ENCODE measurements around the gene FGF21. TPM values are rescaled to one million over a fixed set of nuclear protein-coding genes. Genes with fewer than 3 reads are reported as not detected.

FGF21 gene
- total RNA-seq, 4 donors from 2014 or later = not detected

DNA sequence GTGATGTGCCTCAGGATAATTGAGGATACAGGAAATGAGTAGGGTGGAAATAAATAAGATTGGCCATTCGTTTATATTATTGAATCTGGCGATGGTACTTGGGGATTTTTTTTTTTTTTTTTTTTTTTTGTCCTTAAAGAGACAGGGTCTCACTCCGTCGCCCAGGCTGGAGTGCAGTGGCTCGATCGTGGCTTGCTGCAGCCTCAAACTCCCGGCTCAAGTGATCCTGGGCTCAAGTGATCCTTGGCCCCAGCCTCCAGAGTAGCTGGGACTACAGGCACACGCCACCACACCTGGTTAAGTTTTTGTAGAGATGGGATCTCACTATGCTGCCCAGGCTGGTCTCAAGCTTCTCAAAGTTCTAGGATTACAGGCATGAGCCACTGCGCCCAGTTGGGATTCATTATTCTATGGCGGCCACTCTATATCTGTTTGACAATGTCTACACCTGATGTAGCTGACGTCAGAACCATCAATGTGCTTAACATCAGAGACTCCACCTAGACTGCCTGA lies 33.1 kb upstream of the FGF21 start:
- peaks cover 0 to 60% (median 23%) of the 10 kb centered on the region in 3 donors for H3K4me1 ChIP-seq
- H3K4me3 ChIP-seq = no peak overlapping the region
- intact Hi-C loops (cut with DNase I) = no loop called here
- H3K27me3 ChIP-seq = no peaks in the 10 kb centered on the region
- no peak for TF ChIP-seq CTCF (IDR thresholded peaks at IDR 0.05)
- no peak for TF ChIP-seq POLR2A (IDR thresholded peaks at IDR 0.05)
- no peak overlapping the region for H3K27ac ChIP-seq
- 75 to 83% methylated on average over 9 to 11 of the region's 11 CpGs for WGBS, 2 donors
- H3K9me3 ChIP-seq = no peaks in the 10 kb centered on the region
- peaks cover 0 to 6% (median 0%) of the 10 kb centered on the region in 3 donors for H3K36me3 ChIP-seq
- no peak for DNase-seq

- H3K27ac ChIP-seq = peak overlapping the region; percentile 29 to 82 (median 74)
- no peak for TF ChIP-seq CTCF (IDR thresholded peaks at IDR 0.05)
- H3K4me3 ChIP-seq = no peak overlapping the region
- DNase-seq = no peak
- WGBS, 2 donors = 30 to 51% methylated on average over 7 to 10 of the region's 11 CpGs
- no peaks in the 10 kb centered on the region for H3K9me3 ChIP-seq
- H3K4me1 ChIP-seq = peaks cover 6 to 45% (median 15%) of the 10 kb centered on the region in 3 donors
- H3K27me3 ChIP-seq = no peaks in the 10 kb centered on the region
- H3K36me3 ChIP-seq = peaks cover 0 to 6% (median 0%) of the 10 kb centered on the region in 3 donors
- intact Hi-C loops (cut with DNase I) = no loop called here
These were observed 30.2 kb upstream of the FGF21 start for GRCh38 chr19:48724796-48725753.

GRCh38 chr19:48726556-48726955 lies 28.8 kb upstream of the FGF21 start:
- DNase-seq = no peak
- Histone ChIP-seq H3K4me1 (peaks cover 6 to 34% (median 8%) of the 10 kb centered on the region in 3 donors), H3K4me3 (no peak overlapping the region), H3K27me3 (no peaks in the 10 kb centered on the region), H3K27ac (peak overlapping the region in 3 of 4 donors; percentile 1 to 78 (median 75)), H3K36me3 (peaks cover 0 to 6% (median 0%) of the 10 kb centered on the region in 3 donors), H3K9me3 (no peaks in the 10 kb centered on the region)
- intact Hi-C loops (cut with DNase I) = no loop called here
- TF ChIP-seq CTCF (IDR thresholded peaks at IDR 0.05) (no peak), POLR2A (IDR thresholded peaks at IDR 0.05) (no peak)
- 70 to 79% methylated on average over 2 of the region's 2 CpGs for WGBS, 2 donors

DNA sequence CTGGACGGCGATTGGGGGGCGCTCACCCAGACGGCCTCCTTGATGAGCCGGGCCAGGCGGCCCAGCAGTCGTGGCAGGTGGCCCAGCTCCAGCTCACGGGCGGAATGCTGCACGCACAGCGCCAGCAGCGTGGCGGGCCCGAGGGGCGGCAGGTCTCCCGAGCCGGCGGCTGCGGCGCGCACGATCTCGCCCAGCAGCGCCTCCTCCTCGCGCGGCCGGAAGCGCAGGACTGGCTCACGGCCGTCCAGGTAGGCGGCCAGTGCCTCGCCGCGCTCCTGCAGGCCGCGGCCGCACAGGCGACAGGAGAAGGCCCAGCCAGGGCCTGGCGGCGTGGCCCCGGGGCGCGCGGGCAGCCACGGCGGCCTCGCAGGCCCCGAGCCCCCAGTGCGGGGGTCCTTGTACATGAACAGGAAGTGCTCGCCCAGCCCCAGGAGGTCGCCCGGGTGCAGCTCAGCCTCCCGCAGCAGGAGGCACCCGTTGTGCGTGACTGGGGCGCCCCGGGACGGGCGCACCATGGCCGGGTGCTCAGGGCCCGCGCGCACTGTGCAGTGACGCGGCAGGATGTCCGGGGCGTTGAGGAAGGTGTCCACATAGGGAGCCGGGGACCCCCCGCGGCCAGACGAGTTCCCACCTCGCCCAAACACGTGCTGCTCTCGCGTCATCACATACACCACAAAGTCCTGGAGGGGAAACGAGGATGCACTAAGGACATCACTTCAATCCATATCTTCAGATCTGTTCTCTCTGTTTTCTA lies 26.2 kb upstream of the FGF21 start:
- 29 to 63% methylated on average over 9 to 34 of the region's 77 CpGs for WGBS, 2 donors
- Histone ChIP-seq H3K4me3 (peak overlapping the region in 3 of 4 donors; percentile 25 to 36 (median 27)), H3K27me3 (no peaks in the 10 kb centered on the region), H3K27ac (peak overlapping the region in 2 of 4 donors; percentile 54 to 72), H3K4me1 (peaks cover 6 to 33% (median 7%) of the 10 kb centered on the region in 3 donors), H3K9me3 (no peaks in the 10 kb centered on the region), H3K36me3 (peaks cover 0 to 4% (median 0%) of the 10 kb centered on the region in 3 donors)
- intact Hi-C loops (cut with DNase I) = no loop called here
- TF ChIP-seq CTCF (IDR thresholded peaks at IDR 0.05) (peak in 1 of 6 experiments; percentile 43), POLR2A (IDR thresholded peaks at IDR 0.05) (no peak)
- DNase-seq = no peak

All from esophagus squamous epithelium (tissue), 5 donors.